GM18873 (cell line): Measurements from ENCODE around the gene TADA3.
"Not testable (repeated sequence)": the region's sequence is repeated elsewhere in the genome, so short reads cannot be mapped to it uniquely, and the experiment has no call there.

Source experiments
- ATAC-seq: cut with Tn5 transposase; IDR thresholded peaks from one replicate; pipeline ENCODE4 v1.9.1; 2021; ENCODE audit warnings: mild to moderate bottlenecking, moderate library complexity, moderate number of reproducible peaks; ENCODE audit not compliant: unreplicated experiment, low FRiP score

TADA3 gene

DNA sequence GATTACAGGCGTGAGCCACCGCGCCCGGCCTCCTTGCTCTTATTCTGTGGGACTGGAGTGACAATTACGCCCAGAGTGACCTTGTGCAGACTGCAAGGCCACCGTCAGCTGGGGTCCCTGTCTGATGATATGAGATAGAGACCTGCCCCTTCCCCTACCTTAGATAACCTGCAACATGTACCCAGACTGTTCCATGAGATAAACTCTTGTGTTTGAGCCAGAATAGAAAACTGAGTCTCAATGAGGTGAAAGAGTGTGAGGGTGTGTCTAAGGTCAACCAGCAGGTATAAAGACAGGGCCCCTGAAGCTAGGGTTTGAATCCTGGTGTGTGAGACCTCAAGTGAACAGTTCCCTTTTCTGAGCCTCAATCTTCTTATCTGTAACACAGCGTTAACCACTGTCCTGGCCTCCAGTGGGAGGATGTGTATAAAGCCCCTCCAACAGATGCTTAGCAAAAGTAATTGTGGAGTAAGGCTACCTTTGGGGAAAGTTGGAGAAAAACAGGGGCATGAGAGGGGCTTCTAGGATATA is 6.0 kb downstream of the TADA3 start:
- ATAC-seq: no peak

DNA sequence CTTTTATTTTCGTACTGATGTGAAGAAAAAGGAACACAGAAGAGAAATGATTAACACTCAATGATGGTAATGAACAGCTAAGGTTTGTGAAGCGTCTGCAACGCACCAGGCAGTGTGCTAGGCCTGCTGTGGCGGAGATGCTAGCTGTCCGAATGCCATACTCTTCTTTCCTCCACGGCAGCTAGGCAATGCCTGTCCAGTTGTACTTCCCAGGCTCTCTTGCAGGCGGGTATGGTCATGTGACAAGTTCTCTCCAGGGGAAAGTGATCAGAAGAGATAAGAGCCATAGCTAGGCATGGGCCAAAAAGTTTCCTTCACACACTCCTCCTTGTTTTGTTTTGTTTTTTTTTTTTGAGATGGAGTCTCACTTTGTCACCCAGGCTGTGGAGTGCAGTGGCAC is 6.7 kb downstream of the TADA3 start:
- no peak for ATAC-seq

DNA sequence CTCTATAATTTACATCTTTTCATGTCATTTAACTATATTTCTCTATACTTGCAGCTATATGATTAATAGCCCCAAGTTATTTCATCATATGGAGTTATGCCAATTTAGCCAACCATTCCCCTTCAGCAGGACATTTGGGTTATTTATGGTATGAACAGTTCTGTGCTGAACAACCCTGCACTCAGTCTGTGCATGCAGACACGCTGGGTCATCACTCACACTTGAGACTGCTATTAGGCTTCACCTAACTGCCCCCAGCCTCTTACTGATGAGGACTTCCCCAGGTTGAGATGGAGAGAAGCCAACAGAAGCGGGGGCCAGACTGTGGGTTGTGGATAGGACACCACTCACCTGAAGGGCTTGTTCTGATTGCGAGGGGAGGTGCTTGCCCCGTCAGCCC is 7.3 kb downstream of the TADA3 start:
- ATAC-seq: no peak

DNA sequence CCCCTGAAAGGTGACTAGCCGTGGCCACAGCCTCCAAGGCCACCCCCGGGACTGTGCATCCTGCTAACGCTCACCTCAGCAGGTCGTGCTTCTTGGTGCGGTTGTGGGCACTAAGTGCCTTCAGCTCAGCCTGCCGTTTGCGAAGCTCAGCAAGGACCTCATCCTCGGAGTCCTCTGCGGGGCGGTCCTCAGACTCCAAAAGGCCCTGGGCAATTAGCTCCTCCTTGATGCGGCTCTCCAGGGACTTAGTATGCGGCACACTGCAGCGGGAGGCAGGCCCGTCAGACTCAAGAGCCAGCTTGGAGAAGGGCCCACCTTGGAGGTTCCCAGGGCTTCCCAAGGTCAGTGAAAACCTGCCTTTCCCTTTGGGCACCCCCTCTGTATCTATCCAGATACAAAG is 8.3 kb downstream of the TADA3 start:
- ATAC-seq: no peak

DNA sequence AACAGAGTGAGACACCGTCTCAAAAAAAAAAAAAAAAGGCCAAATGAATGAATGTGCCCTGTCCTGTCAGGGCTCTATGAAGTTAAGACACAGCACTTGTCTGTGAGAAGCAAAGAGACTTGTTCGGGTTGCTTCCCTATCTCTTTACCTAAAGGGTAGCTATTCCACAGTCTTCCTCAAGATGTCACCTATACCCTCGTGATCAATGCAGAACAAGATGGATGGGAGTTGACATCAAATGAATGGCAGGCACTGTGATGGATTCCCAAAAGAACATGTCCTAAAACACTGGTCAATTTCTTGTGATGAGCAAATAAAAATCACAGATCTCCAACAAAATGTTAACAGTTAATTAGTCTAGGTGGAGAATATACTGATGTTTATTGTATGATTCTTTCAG is 9.5 kb downstream of the TADA3 start:
- ATAC-seq: no peak

DNA sequence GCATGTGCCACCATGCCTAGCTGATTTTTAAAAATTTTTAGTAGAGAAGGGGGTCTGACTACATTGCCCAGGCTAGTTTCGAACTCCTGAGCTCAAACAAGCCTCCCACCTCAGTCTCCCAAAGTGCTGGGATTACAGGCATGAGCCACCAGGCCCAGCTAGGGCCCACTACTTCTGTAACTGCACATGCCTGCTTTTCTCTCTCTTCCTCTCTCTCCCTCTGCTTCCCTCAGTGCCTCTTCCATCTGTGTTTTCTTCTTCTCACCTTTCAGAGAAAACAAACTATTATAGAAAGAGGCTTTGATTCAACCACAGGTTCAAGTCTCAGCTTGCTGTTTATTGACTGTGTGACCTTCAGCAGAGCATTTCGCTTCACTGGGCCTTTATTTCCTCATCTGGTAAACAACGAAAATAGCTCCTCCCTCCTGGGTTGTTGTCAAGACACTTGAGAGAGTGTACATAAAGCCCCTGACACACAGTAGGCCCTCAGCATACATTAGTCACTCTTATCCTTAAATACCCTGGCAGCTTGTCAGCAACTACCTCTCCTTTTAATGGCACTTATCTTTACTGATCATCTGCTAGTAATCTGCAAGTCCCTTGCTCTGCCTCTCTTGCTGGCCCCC is 10.2 kb downstream of the TADA3 start:
- no peak for ATAC-seq

DNA sequence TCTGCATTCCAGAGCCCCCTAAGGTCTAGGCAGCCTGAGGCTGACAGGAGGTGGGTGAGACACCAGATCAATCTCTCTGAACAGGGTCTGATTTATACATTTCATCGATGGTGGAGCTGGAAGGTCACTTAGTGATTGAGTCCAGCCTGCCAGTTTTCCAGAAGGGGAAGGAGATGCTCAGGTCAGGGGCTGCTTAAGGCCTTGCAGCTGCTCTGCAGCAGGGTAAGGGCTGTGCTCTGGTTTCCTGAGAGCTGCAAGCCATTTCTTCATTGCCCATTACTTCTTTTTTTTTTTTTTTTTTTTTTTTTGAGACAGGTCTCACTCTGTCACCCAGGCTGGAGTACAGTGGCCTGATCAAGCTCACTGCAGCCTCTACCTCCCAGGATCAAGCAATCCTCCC is 10.7 kb downstream of the TADA3 start:
- ATAC-seq: no peak

DNA sequence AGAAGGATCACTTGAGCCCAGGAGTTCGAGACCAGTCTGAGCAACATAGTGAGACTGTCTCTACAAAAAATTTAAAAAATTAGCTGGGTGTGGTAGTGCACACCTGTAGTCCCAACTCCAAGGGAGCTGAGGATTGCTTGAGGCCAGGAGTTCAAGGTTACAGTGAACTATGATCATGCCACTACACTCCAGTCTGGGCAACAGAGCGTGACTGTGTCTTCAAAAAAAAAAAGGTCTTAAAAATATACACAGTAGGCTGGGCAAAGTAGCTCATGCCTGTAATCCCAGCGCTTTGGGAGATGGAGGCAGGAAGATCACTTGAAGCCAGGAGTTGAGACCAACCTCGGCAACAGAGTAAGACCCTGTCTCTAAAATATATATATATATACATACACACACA is 11.4 kb downstream of the TADA3 start:
- ATAC-seq: no peak

DNA sequence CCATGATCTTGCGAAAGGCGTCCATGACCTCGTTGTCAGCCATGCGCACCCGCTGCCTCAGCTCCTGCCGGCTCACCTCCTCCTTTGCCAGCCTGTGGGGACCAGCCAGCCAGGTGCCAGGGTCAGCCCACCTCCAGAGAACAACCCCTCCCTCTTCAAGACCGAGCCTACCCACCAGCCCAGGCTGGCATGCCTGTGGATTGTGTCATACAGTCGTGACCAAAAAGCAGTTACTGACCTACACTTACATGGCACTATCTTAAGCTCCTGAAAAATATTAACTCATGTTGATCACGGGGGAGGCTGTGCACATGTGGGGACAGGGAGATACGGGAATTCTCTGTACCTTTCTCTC is 11.8 kb downstream of the TADA3 start:
- no peak for ATAC-seq

DNA sequence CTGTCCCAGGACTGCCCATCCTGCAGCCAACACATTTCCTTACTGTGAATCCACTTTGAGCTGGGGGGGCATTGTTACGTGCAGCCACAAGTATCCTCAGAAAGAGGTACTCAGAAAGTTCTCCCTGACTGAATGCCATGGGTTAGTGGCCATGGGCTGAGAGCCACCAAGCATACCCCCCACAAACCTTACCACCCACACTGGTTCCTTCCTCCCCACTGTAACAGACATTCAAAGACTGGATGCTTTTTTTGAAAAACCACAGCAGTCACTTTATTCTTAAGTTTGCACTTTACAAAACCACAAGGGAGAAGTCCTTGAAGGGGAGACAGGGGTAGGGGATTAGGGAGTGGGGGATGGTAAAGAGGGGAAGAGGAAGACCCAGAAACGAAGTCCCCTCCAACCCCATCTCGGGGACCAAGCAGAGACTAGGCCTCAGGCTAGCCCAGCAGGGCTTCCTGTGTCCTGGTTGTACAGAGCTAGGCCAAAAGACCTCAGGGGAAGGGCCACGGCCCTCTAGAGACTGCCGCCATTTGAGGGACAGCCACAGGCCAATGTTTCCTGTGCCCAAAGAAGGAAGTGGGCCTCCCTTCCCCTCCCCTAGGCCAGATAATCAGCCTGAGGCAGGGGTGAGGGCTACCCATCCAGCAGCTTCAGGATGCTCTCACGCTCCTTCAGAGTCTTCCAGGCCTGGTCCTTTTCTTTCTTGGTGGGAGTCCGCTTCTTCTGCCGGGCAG is 12.4 kb downstream of the TADA3 start:
- no peak for ATAC-seq

DNA sequence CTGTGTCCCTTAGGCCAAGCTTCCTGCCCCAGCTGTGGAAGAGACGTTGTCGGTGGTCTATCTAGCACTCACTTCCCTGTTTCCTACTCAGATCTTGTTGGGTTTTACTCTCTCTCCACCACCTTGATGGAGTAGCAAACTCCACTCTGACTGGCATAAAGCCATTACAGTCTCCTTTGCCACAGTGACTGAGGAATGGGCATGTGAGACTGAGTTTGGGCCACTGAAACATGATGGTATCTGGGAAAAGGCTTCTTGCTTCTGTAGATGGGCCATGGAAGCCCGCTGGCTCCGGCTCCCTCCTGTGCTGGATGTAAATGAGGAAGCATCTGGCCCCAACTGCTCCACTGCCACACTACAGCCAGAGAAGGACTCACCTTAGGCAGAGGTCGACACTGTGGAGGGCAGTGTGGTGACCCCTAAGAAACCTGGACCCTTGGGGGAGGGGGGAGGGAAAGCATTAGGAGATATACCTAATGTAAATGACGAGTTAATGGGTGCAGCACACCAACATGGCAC is 13.1 kb downstream of the TADA3 start:
- ATAC-seq: no peak

DNA sequence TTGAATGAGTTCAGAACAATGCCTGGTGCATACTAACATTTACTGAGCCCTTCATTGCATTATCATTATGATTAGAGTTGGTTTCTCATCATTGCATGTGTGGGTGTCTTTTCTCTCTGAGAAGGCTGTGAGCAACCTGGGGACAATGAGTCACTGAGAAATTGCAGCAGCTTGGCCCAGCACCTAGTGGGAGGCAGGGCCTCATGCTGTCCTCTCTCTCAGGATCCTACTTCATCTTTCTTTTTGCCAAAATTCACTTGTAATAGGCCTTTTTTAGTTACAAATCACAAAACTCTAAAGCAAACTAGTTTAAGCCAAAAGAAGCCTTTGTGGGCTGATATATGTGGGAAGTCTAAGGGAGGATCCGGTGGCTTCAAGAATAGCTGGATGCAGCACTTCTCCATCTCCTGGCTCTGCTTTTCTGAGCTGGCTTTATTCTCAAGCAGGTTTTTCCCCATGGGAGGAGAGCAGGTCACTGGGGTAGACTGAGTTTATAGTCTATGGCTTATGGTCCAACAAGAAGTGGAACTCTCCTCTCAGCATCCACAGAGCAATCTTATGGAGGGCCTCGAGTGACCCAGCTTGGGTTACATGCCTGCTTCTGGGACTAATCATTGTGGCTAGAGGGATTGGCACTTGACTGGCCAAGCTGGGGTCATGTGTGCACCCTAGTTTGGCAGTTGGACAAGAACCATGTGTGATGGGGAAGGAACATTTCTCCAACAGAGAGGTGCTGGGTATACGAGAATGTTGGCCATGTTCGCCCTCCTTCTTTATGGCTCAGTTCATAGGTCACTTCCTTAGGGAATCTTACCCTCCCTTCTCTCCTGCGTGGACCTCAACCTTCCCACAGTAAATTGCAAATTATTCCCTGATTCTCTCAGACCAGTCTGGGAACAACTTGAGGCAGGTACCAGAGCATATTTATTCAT is 13.9 kb downstream of the TADA3 start:
- ATAC-seq: no peak

DNA sequence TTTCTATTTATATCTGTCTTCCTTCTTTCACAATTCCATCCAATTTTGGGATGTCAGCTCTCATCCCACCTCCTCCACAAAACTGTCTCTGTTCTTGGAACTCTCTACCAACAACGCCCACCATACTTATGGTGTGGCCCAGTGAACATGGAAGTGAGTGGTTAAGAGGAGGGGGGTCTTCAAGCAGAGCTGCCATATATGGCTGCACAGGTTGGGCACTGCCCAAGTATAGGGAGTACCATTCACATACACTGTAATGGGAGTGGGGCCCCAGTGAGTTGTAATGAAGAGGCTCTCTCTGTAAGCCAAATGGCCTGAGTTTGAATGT is 14.6 kb downstream of the TADA3 start:
- no peak for ATAC-seq

DNA sequence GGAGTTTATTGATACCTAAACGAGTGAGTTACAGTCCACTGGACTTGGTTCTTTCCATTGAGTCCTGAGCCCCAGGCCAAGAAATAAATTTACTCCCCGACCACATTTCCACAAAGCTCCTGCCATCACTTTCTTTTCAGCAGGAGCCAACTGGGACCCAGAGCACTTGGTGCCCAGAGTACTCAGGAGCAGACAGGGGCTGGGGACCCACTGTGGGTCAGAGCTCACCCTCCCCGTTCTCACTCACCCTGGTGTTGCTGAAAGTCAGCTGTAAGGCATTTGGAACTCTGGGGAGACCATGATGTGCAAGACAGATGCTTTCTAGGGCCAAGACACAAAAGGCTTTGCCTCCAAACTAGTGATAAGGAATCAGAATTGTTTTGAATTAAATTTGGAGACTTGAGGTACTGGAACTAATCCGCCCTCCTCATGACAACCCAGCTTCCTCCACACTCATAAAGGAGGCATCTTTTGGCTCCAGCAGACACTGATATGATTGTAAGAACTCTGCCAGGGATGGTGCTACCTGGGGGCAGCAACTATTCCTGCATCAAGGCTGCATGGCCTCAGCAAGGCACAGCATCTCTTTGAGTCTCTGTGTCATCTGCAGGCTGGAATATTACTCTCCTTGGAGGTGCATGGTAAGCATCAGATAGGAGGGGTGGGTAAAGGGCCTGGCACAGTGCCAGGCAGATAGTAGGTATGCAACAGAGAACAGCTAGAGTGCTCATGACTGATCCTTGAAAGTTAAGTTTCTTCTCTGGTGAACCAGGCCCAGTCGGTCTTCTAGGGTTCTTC is 15.2 kb downstream of the TADA3 start:
- no peak for ATAC-seq

DNA sequence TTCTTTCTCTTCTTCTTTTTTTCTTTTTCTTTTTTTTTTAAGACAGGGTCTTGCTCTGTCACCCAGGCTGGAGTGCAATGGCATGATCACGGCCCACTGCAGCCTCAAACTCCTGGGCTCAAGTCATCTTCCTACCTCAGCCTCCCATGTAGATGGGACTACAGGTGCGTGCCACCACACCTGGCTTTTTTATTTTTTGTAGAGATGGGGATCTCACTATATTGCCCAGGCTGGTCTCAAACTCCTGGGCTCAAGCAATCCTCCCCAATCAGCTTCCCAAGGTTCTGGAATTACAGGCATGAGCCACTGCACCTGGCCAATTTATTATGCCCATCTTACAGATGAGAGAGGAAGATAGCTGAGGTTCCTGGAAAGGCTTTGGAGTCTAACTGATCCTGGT is 21.3 kb downstream of the TADA3 start:
- ATAC-seq: not testable (repeated sequence)

DNA sequence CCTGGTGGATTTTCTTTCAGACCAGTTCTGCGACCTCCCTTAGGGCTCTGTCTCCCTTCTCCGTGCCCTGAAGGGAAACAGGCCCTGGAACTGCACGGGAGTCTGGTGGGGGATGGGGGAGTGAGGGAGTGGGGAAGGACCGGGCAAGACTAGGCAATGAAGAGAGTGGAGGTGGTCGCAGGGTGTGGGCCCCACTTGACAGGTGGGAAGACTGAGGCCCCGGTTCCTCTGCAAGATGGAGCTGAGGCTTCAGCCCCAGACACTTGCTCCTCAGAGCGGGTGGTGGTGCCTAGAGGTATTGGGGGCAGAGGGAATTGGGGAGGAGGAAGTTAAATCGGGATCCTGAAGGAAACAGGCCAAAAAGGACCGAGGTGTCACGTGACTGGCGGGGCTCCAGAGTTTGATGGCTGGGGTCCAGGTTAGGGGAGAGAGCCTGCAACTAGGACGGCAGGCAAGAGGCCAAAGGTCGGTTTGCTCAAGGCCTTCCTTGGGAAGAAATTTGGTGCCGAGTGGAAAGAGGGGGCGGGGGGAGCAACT is 21.9 kb downstream of the TADA3 start:
- no peak for ATAC-seq

DNA sequence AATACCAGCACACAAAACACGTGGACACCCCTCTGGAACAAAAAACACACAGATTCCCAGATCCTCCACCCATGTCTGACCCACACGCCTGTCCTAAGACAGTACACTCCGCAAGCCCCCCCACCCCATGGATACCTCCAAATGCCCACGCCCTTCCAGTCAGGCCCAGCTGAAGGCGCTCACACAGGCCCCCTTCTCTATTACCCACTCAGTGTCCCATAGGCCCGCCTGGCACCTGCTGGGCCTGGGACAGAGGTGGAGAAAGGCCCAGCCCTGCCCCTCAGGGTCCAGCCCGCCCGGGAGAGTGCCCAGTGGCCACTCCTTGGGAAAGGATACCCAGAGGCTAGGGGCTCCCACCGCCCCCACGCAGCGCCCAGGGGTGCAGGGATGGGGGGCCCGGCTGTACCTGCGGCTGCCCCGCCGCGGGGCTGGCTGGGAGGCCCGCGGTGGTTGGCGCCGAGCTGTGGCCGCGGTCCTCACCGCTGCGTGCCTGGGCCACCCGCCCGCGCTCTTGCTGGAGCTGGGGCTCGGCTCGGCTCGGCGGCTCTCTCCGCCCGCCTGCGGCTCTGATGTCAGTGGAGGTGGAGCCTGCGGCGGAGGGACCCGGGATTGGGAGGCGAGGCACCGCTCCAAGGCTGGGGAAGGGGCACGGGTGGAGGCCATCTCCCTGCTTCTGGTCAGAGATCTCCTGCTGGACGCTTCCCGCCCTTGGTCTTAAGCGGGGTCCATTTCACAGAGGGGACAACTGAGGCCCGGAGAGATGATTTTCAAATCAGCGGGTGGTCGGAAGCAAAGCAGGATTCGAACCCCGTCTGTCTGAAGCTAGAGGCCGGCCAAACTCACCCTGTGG is 22.6 kb downstream of the TADA3 start, which contains the start of gene CAMK1:
Gene CAMK1 (minus strand): TSS at position 522 of the 850 bp plus-strand sequence. CDS start 2,198 bp downstream, outside the sequence.
- no peak for ATAC-seq

DNA sequence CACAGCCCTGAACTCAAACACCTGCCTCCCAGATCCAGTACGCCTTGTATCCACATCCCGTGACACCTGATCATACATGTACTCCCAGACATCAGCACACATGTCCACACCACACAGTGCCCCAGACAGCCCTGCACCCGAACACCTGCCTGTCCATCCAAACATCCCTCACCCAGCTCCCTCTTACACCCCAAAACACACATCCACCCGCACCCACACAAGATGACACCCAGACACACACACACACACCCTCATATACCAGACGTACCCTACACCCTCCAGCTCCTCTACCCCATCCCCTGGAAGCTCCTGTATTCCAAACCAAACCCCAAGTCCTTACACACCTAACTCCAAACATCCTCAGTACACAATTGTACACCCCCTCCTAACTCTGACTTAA is 23.3 kb downstream of the TADA3 start:
- no peak for ATAC-seq
